GM12878 (cell line): ENCODE measurements around the gene ROR2. TPM values are rescaled to one million over a fixed set of nuclear protein-coding genes. Genes with fewer than 3 reads are reported as not detected.

ENCODE experiments used
- CHD2 ChIP-seq: IDR thresholded peaks from 2 replicates; pipeline ENCODE4 v1.6.1; 2011; ENCODE audit warnings: low read depth, low read length, improper control_type of control experiment, borderline replicate concordance
- NFIC ChIP-seq: IDR thresholded peaks from 2 replicates; pipeline ENCODE4 v1.6.1; 2012; ENCODE audit warnings: low read depth, mild to moderate bottlenecking, inconsistent platforms, low read length, moderate library complexity
- SIX5 ChIP-seq: IDR thresholded peaks from 2 replicates; pipeline ENCODE4 v1.6.1; 2011; ENCODE audit warnings: mild to moderate bottlenecking, low read depth, low read length, moderate library complexity; ENCODE audit not compliant: severe bottlenecking
- TAF1 ChIP-seq: IDR thresholded peaks from 2 replicates; pipeline ENCODE4 v1.6.1; 2011; ENCODE audit warnings: mild to moderate bottlenecking, low read depth, low read length, borderline replicate concordance
- TBL1XR1 ChIP-seq: IDR thresholded peaks from 2 replicates; pipeline ENCODE4 v1.6.1; 2012; ENCODE audit warnings: low read depth, low read length, improper control_type of control experiment
- polyA plus RNA-seq, 11 experiments: library from polyadenylated mRNA; depleted of rRNA in 4 of 11; unstranded in 6 of 11; stranded (reverse) in 5 of 11; fragments of >200 nt; fragmentation: Nextera tagmentation in 4 of 11; fragmentation: Illumina TruSeq in 1 of 11; extraction: Ambion mirVana in 4 of 11; extraction: Trizol in 1 of 11; gene quantifications; 1 replicate in 1 of 11; 2 replicates in 10 of 11; pipeline versions ENCODE4 v1.2.1 to v1.2.3, GENCODE V29; 2011 to 2016; ENCODE audit warnings: inconsistent platforms in 2 of 11, missing spikeins in 2 of 11, low read depth in 1 of 11
- total RNA-seq, 4 experiments: library from RNA; depleted of rRNA in 3 of 4; stranded (reverse); fragments of >200 nt in 3 of 4; fragmentation: Illumina TruSeq in 1 of 4; extraction: Trizol in 1 of 4; gene quantifications; 2 replicates each; pipeline versions ENCODE4 v1.2.1 to v1.2.3, GENCODE V29; 2013 to 2021
- TF ChIP-seq, protein P1 (sequence below): fragments of 450-650 bp; formaldehyde crosslinking; IDR thresholded peaks from 2 replicates; pipeline ENCODE4 v1.4.0; 2020; ENCODE audit warnings: mild to moderate bottlenecking, moderate library complexity
- TF ChIP-seq, protein P2 (sequence below): fragments of 450-650 bp; IDR thresholded peaks from 2 replicates; pipeline ENCODE4 v1.6.1; 2018; ENCODE audit warnings: mild to moderate bottlenecking, low read depth, moderate library complexity; ENCODE audit not compliant: partially characterized antibody

The ROR2 gene
- total and polyA plus RNA-seq, 10 of the 15 experiments (the other 5 are each of a cell fraction or from before 2014, with no cell fraction given) = 0.03 to 0.05 TPM; not detected in 8

DNA sequence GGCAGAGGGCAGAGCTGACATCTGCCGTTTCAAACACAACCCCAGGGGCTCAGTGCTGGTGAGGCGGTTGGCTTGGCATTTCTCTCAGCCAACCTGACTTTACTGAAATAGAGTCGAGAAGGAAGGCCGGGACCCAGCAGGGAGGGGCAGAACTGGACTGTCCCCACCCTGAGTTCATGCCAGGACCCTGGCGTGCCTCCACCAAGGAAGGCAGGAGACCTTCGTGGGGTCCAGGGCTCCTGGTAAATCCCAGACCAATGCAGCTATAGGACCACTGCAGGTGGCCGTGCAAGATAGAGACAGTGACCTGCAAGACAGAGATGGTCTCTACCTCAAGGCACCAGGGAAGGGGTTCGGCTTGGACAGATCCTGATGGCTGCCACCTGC, 132.9 kb downstream of the ROR2 start (continued):
- TF ChIP-seq, protein P1, sequence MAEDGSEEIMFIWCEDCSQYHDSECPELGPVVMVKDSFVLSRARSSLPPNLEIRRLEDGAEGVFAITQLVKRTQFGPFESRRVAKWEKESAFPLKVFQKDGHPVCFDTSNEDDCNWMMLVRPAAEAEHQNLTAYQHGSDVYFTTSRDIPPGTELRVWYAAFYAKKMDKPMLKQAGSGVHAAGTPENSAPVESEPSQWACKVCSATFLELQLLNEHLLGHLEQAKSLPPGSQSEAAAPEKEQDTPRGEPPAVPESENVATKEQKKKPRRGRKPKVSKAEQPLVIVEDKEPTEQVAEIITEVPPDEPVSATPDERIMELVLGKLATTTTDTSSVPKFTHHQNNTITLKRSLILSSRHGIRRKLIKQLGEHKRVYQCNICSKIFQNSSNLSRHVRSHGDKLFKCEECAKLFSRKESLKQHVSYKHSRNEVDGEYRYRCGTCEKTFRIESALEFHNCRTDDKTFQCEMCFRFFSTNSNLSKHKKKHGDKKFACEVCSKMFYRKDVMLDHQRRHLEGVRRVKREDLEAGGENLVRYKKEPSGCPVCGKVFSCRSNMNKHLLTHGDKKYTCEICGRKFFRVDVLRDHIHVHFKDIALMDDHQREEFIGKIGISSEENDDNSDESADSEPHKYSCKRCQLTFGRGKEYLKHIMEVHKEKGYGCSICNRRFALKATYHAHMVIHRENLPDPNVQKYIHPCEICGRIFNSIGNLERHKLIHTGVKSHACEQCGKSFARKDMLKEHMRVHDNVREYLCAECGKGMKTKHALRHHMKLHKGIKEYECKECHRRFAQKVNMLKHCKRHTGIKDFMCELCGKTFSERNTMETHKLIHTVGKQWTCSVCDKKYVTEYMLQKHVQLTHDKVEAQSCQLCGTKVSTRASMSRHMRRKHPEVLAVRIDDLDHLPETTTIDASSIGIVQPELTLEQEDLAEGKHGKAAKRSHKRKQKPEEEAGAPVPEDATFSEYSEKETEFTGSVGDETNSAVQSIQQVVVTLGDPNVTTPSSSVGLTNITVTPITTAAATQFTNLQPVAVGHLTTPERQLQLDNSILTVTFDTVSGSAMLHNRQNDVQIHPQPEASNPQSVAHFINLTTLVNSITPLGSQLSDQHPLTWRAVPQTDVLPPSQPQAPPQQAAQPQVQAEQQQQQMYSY = no peak
- TF ChIP-seq TAF1 (no peak), TBL1XR1 (no peak), SIX5 (no peak), CHD2 (no peak), NFIC (no peak)
- TF ChIP-seq, protein P2, sequence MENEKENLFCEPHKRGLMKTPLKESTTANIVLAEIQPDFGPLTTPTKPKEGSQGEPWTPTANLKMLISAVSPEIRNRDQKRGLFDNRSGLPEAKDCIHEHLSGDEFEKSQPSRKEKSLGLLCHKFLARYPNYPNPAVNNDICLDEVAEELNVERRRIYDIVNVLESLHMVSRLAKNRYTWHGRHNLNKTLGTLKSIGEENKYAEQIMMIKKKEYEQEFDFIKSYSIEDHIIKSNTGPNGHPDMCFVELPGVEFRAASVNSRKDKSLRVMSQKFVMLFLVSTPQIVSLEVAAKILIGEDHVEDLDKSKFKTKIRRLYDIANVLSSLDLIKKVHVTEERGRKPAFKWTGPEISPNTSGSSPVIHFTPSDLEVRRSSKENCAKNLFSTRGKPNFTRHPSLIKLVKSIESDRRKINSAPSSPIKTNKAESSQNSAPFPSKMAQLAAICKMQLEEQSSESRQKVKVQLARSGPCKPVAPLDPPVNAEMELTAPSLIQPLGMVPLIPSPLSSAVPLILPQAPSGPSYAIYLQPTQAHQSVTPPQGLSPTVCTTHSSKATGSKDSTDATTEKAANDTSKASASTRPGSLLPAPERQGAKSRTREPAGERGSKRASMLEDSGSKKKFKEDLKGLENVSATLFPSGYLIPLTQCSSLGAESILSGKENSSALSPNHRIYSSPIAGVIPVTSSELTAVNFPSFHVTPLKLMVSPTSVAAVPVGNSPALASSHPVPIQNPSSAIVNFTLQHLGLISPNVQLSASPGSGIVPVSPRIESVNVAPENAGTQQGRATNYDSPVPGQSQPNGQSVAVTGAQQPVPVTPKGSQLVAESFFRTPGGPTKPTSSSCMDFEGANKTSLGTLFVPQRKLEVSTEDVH = no peak
